CD4-positive, alpha-beta memory T cell (primary cell): ENCODE measurements around the gene TCF21. TPM values are rescaled to one million over a fixed set of nuclear protein-coding genes. Genes with fewer than 3 reads are reported as not detected.
A peak's percentile ranks its signal among the peaks of the same experiment; 100 is the strongest.
"Not testable (repeated sequence)": the region's sequence is repeated elsewhere in the genome, so short reads cannot be mapped to it uniquely, and the experiment has no call there.

Experiments
- CTCF ChIA-PET: fragments of 350-600 bp; sonication (Branson Sonifier 250); formaldehyde crosslinking; loops from one replicate; lab custom pipeline; 2021; ENCODE audit warnings: inconsistent platforms; ENCODE audit not compliant: partially characterized antibody; lab: Charles Lee
- POLR2A ChIA-PET: fragments of 350-600 bp; sonication (Branson Sonifier 250); formaldehyde crosslinking; loops from one replicate; lab custom pipeline; 2021; ENCODE audit not compliant: partially characterized antibody; lab: Charles Lee
- DNase-seq, 5 donors: peaks; one replicate each; pipeline versions ENCODE4 v3.0.0 to v3.0.0-alpha.2; 2020 to 2022; ENCODE audit warnings: mixed read lengths in 1 of 5
- H3K27ac ChIP-seq: one replicate; pipeline ENCODE4 v1.7.0; 2013; ENCODE audit warnings: low read depth, low read length
- H3K27me3 ChIP-seq: 2 replicates; pipeline ENCODE4 v1.7.0; 2013; ENCODE audit warnings: mild to moderate bottlenecking, low read length, moderate library complexity; ENCODE audit not compliant: insufficient read depth
- H3K36me3 ChIP-seq: 2 replicates; pipeline ENCODE4 v1.7.0; 2013; ENCODE audit warnings: mild to moderate bottlenecking, low read length, moderate library complexity; ENCODE audit not compliant: insufficient read depth
- H3K4me1 ChIP-seq: 2 replicates; pipeline ENCODE4 v1.7.0; 2013; ENCODE audit warnings: mild to moderate bottlenecking, low read length, moderate library complexity; ENCODE audit not compliant: insufficient read depth
- H3K4me3 ChIP-seq, 2 donors: one replicate each; pipeline ENCODE4 v1.7.0; 2013; ENCODE audit warnings: low read length in 2 of 2, mild to moderate bottlenecking in 1 of 2
- H3K9me3 ChIP-seq, 2 donors: one replicate each; pipeline ENCODE4 v1.7.0; 2013; ENCODE audit warnings: low read length in 2 of 2, control low read depth in 1 of 2; ENCODE audit not compliant: control insufficient read depth in 1 of 2
- H3K27ac Mint-ChIP-seq, 7 donors: one replicate each; pipeline ENCODE4 v1.8.0; 2020 to 2021; ENCODE audit warnings: mixed read lengths in 7 of 7, mild to moderate bottlenecking in 6 of 7, inconsistent platforms in 3 of 7, moderate library complexity in 3 of 7
- H3K27me3 Mint-ChIP-seq, 2 donors: one replicate each; pipeline ENCODE4 v1.8.0; 2020 to 2021; ENCODE audit warnings: mixed read lengths in 2 of 2
- H3K36me3 Mint-ChIP-seq, 2 donors: one replicate each; pipeline ENCODE4 v1.8.0; 2020 to 2021; ENCODE audit warnings: mixed read lengths in 2 of 2, inconsistent platforms in 1 of 2, mild to moderate bottlenecking in 1 of 2
- H3K4me1 Mint-ChIP-seq, 4 donors: one replicate each; pipeline ENCODE4 v1.8.0; 2020 to 2021; ENCODE audit warnings: mixed read lengths in 4 of 4, mild to moderate bottlenecking in 1 of 4
- H3K4me3 Mint-ChIP-seq, 8 donors: one replicate each; pipeline ENCODE4 v1.8.0; 2020 to 2021; ENCODE audit warnings: mixed read lengths in 8 of 8, mild to moderate bottlenecking in 7 of 8, moderate library complexity in 6 of 8, inconsistent platforms in 3 of 8
- H3K9me3 Mint-ChIP-seq, 8 donors: one replicate each; pipeline ENCODE4 v1.8.0; 2020 to 2021; ENCODE audit warnings: mixed read lengths in 8 of 8, mild to moderate bottlenecking in 5 of 8, inconsistent platforms in 3 of 8, moderate library complexity in 1 of 8
- intact Hi-C: fragments of 100-400 bp; cut with micrococcal nuclease; formaldehyde crosslinking; loops from one replicate; pipeline ENCODE4 v1.15.1; 2023
- polyA plus RNA-seq, 2 donors: library from polyadenylated mRNA; unstranded; fragments of 300-500 nt; fragmentation: Illumina TruSeq; gene quantifications; one replicate each; pipeline ENCODE4 v1.2.3, GENCODE V29; 2021
- total RNA-seq, 2 experiments: library from RNA; stranded (reverse); gene quantifications; one replicate each; pipeline ENCODE4 v1.2.3, GENCODE V29; 2021

Gene TCF21
- total and polyA plus RNA-seq, 4 experiments from 2014 or later, result not detected

- H3K9me3 Mint-ChIP-seq, result peaks cover 0 to 18% (median 6%) of the 10 kb centered on the region in 8 donors
- H3K27ac ChIP-seq, result no peak overlapping the region
- POLR2A ChIA-PET, result no interaction called here
- peaks cover 38 to 46% of the 10 kb centered on the region in 2 donors for H3K27me3 Mint-ChIP-seq
- peak overlapping the region in 1 of 8 donors; percentile 28 for H3K4me3 Mint-ChIP-seq
- CTCF ChIA-PET, result interaction anchor here (0.6 to 0.9 kb wide), 2 partner anchors 15 to 61 kb away, joined by 3 to 4 read pairs; no protein-coding TSS in a partner anchor
- H3K4me1 ChIP-seq, result no peaks in the 10 kb centered on the region
- peaks cover 7 to 12% (median 9%) of the 10 kb centered on the region in 4 donors for H3K4me1 Mint-ChIP-seq
- intact Hi-C loops, result no loop called here
- H3K27me3 ChIP-seq, result peaks cover 25% of the 10 kb centered on the region
- H3K36me3 Mint-ChIP-seq, result no peaks in the 10 kb centered on the region
- H3K9me3 ChIP-seq, result no peaks in the 10 kb centered on the region
- no peak for DNase-seq
- H3K27ac Mint-ChIP-seq, result no peak overlapping the region
- no peaks in the 10 kb centered on the region for H3K36me3 ChIP-seq
- no peak overlapping the region for H3K4me3 ChIP-seq
Measured at GRCh38 chr6:133855991-133856370, 32.9 kb upstream of the TCF21 start.

GRCh38 chr6:133856911-133857310 is 32.0 kb upstream of the TCF21 start:
- H3K27me3 Mint-ChIP-seq, result peaks cover 42 to 48% of the 10 kb centered on the region in 2 donors
- no peaks in the 10 kb centered on the region for H3K36me3 ChIP-seq
- peaks cover 0 to under 1% of the 10 kb centered on the region in 2 donors for H3K36me3 Mint-ChIP-seq
- ChIA-PET CTCF (interaction anchor here (0.9 kb wide), 1 partner anchor 16 kb away, joined by 4 read pairs; no protein-coding TSS in a partner anchor), POLR2A (no interaction called here)
- no peak for DNase-seq
- no peak overlapping the region for H3K4me3 ChIP-seq
- H3K9me3 ChIP-seq, result no peaks in the 10 kb centered on the region
- intact Hi-C loops, result no loop called here
- H3K27me3 ChIP-seq, result peaks cover 25% of the 10 kb centered on the region
- H3K9me3 Mint-ChIP-seq, result peaks cover 4 to 21% (median 8%) of the 10 kb centered on the region in 8 donors
- peaks cover 7 to 12% (median 9%) of the 10 kb centered on the region in 4 donors for H3K4me1 Mint-ChIP-seq
- no peak overlapping the region for H3K4me3 Mint-ChIP-seq
- H3K27ac ChIP-seq, result no peak overlapping the region
- H3K4me1 ChIP-seq, result no peaks in the 10 kb centered on the region
- no peak overlapping the region for H3K27ac Mint-ChIP-seq

GRCh38 chr6:133857696-133858095 is 31.2 kb upstream of the TCF21 start:
- Histone ChIP-seq H3K4me1 (no peaks in the 10 kb centered on the region), H3K27ac (no peak overlapping the region), H3K36me3 (no peaks in the 10 kb centered on the region), H3K27me3 (peaks cover 25% of the 10 kb centered on the region), H3K4me3 (no peak overlapping the region), H3K9me3 (peaks cover 0 to 2% of the 10 kb centered on the region in 2 donors)
- H3K4me3 Mint-ChIP-seq, result no peak overlapping the region
- DNase-seq, result no peak
- H3K9me3 Mint-ChIP-seq, result peaks cover 10 to 29% (median 16%) of the 10 kb centered on the region in 8 donors
- peaks cover 7 to 12% (median 9%) of the 10 kb centered on the region in 4 donors for H3K4me1 Mint-ChIP-seq
- POLR2A ChIA-PET, result no interaction called here
- CTCF ChIA-PET, result no interaction called here
- peaks cover 45 to 53% of the 10 kb centered on the region in 2 donors for H3K27me3 Mint-ChIP-seq
- H3K27ac Mint-ChIP-seq, result no peak overlapping the region
- H3K36me3 Mint-ChIP-seq, result peaks cover 0 to 5% of the 10 kb centered on the region in 2 donors
- intact Hi-C loops, result no loop called here

- POLR2A ChIA-PET, DNase-seq, intact Hi-C loops, CTCF ChIA-PET, H3K27me3 ChIP-seq, H3K36me3 Mint-ChIP-seq, H3K4me1 ChIP-seq, H3K27ac ChIP-seq, H3K4me3 Mint-ChIP-seq, H3K4me3 ChIP-seq, H3K4me1 Mint-ChIP-seq, H3K36me3 ChIP-seq, H3K27ac Mint-ChIP-seq: not testable (repeated sequence)
- Mint-ChIP-seq H3K9me3 (peaks cover 19 to 52% (median 35%) of the 10 kb centered on the region in 8 donors), H3K27me3 (peaks cover 34 to 36% of the 10 kb centered on the region in 2 donors)
- H3K9me3 ChIP-seq, result peaks cover 0 to 12% of the 10 kb centered on the region in 2 donors
Measured at GRCh38 chr6:133861337-133861736, 27.6 kb upstream of the TCF21 start.

GRCh38 chr6:133863228-133863627 is 25.7 kb upstream of the TCF21 start:
- intact Hi-C loops, result no loop called here
- Mint-ChIP-seq H3K9me3 (peaks cover 19 to 52% (median 35%) of the 10 kb centered on the region in 8 donors), H3K36me3 (peaks cover 0 to 7% of the 10 kb centered on the region in 2 donors), H3K27me3 (peaks cover 32 to 38% of the 10 kb centered on the region in 2 donors), H3K4me1 (no peaks in the 10 kb centered on the region), H3K27ac (no peak overlapping the region), H3K4me3 (peak overlapping the region in 1 of 8 donors; percentile 38)
- Histone ChIP-seq H3K9me3 (peaks cover 0 to 12% of the 10 kb centered on the region in 2 donors), H3K27me3 (no peaks in the 10 kb centered on the region), H3K36me3 (no peaks in the 10 kb centered on the region), H3K4me1 (no peaks in the 10 kb centered on the region), H3K27ac (no peak overlapping the region), H3K4me3 (no peak overlapping the region)
- POLR2A ChIA-PET, result no interaction called here
- CTCF ChIA-PET, result no interaction called here
- no peak for DNase-seq

GRCh38 chr6:133865680-133866079 is 23.2 kb upstream of the TCF21 start:
- ChIA-PET CTCF (no interaction called here), POLR2A (no interaction called here)
- Histone ChIP-seq H3K9me3 (peaks cover 0 to 12% of the 10 kb centered on the region in 2 donors), H3K4me1 (no peaks in the 10 kb centered on the region), H3K27me3 (no peaks in the 10 kb centered on the region), H3K36me3 (no peaks in the 10 kb centered on the region), H3K27ac (no peak overlapping the region), H3K4me3 (no peak overlapping the region)
- Mint-ChIP-seq H3K27ac (no peak overlapping the region), H3K9me3 (peaks cover 19 to 47% (median 33%) of the 10 kb centered on the region in 8 donors), H3K27me3 (peaks cover 30 to 33% of the 10 kb centered on the region in 2 donors), H3K4me1 (no peaks in the 10 kb centered on the region), H3K36me3 (peaks cover 0 to 7% of the 10 kb centered on the region in 2 donors), H3K4me3 (no peak overlapping the region)
- intact Hi-C loops, result no loop called here
- DNase-seq, result no peak

- Histone ChIP-seq H3K27ac (no peak overlapping the region), H3K4me1 (no peaks in the 10 kb centered on the region), H3K36me3 (no peaks in the 10 kb centered on the region), H3K27me3 (no peaks in the 10 kb centered on the region), H3K4me3 (no peak overlapping the region), H3K9me3 (no peaks in the 10 kb centered on the region)
- CTCF ChIA-PET, result no interaction called here
- Mint-ChIP-seq H3K27ac (no peak overlapping the region), H3K36me3 (no peaks in the 10 kb centered on the region), H3K4me3 (no peak overlapping the region), H3K9me3 (peaks cover 0 to 9% (median 0%) of the 10 kb centered on the region in 8 donors), H3K27me3 (peaks cover 9 to 22% of the 10 kb centered on the region in 2 donors), H3K4me1 (no peaks in the 10 kb centered on the region)
- intact Hi-C loops, result no loop called here
- POLR2A ChIA-PET, result no interaction called here
- DNase-seq, result no peak
Measured at GRCh38 chr6:133871131-133871530, 17.8 kb upstream of the TCF21 start.
